Retinal pigment epithelial cell (primary cell): ENCODE measurements around the gene INTS6L.
"Not testable (repeated sequence)": the region's sequence is repeated elsewhere in the genome, so short reads cannot be mapped to it uniquely, and the experiment has no call there.

ENCODE experiments used
- DNase-seq: peaks from one replicate; pipeline ENCODE4 v3.0.0-alpha.2; 2010; ENCODE audit warnings: low read depth
- H3K4me3 ChIP-seq: 2 replicates; pipeline ENCODE4 v1.5.1; 2011; ENCODE audit warnings: mild to moderate bottlenecking, low read length, control low read depth, moderate library complexity
- CTCF ChIP-seq: conservative IDR thresholded peaks from 2 replicates; pipeline ENCODE4 v1.5.1; 2011; ENCODE audit warnings: low read depth, low read length, control low read depth, inconsistent platforms

The INTS6L gene

DNA sequence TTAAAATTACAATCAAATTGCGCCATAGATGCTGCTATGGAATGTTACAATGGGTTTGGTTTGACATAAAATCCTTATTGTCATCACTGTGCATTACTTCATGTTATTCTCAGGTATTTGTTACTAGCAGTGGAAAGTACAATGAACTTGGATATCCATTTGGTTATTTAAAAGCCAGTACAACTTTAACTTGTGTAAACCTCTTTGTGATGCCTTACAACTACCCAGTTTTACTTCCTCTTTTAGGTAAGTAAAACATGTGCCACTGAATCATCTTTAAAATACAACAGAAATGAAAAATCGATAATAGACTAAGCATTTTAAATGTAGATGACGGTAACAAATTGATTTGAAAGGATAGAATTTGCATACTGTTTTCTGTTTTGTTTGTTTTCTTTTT is 35.6 kb downstream of the INTS6L start:
- no peak overlapping the region for H3K4me3 ChIP-seq
- no peak for DNase-seq
- TF ChIP-seq CTCF: no peak

GRCh38 chrX:135557344-135557743 is 36.9 kb downstream of the INTS6L start:
- no peak for DNase-seq
- no peak overlapping the region for H3K4me3 ChIP-seq
- TF ChIP-seq CTCF: no peak

DNA sequence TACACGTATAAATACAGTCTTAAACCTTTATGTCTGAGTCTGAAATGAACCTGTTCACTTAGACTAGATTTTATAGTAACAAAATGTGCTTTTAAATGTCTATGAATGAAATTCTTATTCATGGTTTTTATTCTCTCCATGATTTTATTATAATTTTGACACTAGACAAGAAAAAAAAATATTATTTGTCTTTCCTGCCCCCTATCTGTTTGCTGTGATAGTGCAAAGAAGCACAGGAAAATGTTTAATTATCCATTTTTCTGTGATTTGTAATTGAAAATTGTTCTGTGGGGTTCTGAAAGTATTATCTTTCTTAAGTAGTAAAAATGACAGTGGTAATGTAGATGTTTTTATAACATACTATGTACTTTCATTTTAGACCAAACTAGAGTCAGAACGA is 52.0 kb downstream of the INTS6L start:
- peak; percentile 45 for TF ChIP-seq CTCF

GRCh38 chrX:135581496-135581895 is 61.0 kb downstream of the INTS6L start:
- H3K4me3 ChIP-seq: no peak overlapping the region
- no peak for DNase-seq
- TF ChIP-seq CTCF: no peak

More for the DNA sequence above, 52.0 kb downstream of the INTS6L start:
- DNase-seq: no peak
- H3K4me3 ChIP-seq: no peak overlapping the region

DNA sequence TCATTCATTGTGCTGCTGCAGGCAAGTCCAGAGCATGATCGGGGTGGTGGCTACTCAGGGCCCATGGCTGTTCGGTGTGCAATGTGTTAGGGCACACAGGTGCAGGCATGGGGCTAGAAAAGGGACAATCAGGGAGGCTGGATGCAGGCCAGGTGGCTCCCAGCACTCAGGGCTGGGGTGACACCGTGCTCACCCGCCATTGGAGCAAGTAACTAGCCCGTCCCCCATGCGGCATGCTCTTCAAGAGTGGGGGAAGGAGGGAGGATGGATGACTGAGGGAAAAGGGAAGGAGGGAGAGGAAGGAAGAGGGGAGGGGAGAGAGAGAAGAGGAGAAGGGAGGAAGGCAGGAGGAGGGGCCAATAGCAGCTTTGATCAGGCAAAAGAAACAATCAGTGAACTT is 64.7 kb downstream of the INTS6L start:
- no peak overlapping the region for H3K4me3 ChIP-seq
- DNase-seq: no peak
- no peak for TF ChIP-seq CTCF

GRCh38 chrX:135591871-135592270 is 71.4 kb downstream of the INTS6L start:
- no peak for DNase-seq
- H3K4me3 ChIP-seq: no peak overlapping the region
- no peak for TF ChIP-seq CTCF

DNA sequence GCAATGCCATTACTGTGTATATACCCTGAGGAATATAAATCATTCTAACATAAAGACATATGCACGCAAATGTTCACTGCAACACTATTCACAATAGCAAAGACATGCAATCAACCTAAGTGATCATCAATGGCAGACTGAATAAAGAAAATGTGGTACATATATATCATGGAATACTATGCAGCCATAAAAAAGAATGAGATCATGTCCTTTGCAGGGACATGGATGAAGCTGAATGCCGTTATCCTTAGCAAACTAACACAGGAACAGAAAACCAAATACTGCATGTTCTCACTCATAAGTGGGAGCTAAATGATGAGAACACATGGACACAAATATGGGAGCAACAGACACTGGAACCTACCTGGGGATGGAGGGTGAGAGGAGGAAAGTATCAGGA is 73.6 kb downstream of the INTS6L start:
- DNase-seq, H3K4me3 ChIP-seq: not testable (repeated sequence)

DNA sequence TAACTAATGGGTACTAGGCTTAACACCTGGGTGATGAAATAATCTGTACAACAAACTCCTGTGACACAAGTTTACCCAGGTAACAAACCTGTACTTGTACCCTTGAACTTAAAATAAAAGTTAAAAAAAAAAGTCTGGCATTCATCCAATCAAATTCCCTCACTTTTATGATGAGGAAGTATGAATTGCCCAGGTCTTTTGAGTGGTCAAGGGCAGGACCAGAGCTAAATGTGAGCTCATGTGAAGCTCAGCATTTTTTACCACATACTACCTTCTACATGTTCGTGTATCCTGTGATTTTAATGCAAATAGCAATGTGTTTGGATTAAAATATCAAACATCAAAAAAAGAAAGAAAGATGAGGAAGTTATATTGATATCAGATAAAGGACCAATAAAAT is 74.0 kb downstream of the INTS6L start:
- DNase-seq, H3K4me3 ChIP-seq: not testable (repeated sequence)
